ENCODE results near the gene LMX1A.

Gene LMX1A

GRCh38 chr1:165353731-165354671 is 2.5 kb downstream of the LMX1A start:
- TF ChIP-seq GATA3 (IDR thresholded peaks at IDR 0.05; ENCODE audit: low read depth, low read length), result no peak
- no peak for TF ChIP-seq GATA2 (IDR thresholded peaks at IDR 0.05; ENCODE audit: low read depth, low read length)

DNA sequence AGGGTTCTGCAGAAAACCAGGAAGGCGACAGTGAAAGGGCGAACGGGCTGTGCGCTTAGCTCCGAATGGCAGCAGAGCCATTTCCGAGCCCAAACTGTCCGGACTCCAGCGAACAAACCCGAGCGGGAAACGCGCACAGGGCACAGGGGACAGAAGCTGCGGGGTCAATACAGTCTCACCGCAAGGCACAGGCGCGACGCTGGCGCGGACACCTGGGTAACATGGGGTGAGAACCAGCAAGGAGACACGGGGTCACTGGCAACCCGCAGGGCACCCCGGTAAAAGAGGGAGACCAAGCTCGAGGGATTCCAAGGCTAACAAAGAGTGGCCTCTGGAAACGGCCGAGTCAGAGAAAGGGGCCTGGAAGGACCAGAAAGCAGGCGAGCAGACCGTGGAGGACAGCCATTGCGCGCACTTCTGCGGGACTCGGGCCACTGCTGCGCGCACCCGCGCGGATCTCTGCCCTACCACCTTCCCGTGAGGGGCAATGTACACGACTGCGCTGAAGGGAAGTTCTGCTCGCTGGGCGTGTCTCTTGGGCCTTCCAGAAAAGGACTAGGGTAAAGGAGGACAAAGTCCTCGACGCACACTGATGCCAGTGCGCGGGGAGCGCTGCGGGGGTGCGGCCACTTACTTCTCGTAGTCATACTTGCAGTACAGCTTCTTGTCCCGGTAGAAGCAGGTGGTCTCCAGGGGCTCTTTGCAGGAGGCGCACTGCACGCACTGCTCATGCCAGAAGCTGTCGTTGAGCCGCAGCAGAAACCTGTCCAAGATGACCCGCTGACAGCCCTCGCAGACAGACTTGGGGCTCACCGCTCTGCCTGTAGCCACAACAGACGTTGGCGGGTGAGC is 3.8 kb downstream of the LMX1A start:
- no peak for TF ChIP-seq GATA3 (IDR thresholded peaks at IDR 0.05; ENCODE audit: low read depth, low read length)
- no peak for TF ChIP-seq GATA2 (IDR thresholded peaks at IDR 0.05; ENCODE audit: low read depth, low read length)

GRCh38 chr1:165351863-165352441 is 4.6 kb downstream of the LMX1A start:
- no peak for TF ChIP-seq GATA2 (IDR thresholded peaks at IDR 0.05; ENCODE audit: low read depth, low read length)
- TF ChIP-seq GATA3 (IDR thresholded peaks at IDR 0.05; ENCODE audit: low read depth, low read length), result no peak

GRCh38 chr1:165350840-165351239 is 5.7 kb downstream of the LMX1A start:
- no peak for TF ChIP-seq GATA2 (IDR thresholded peaks at IDR 0.05; ENCODE audit: low read depth, low read length)
- TF ChIP-seq GATA3 (IDR thresholded peaks at IDR 0.05; ENCODE audit: low read depth, low read length), result no peak

GRCh38 chr1:165345502-165345901 is 11.0 kb downstream of the LMX1A start:
- TF ChIP-seq GATA3 (IDR thresholded peaks at IDR 0.05; ENCODE audit: low read depth, low read length), result no peak
- no peak for TF ChIP-seq GATA2 (IDR thresholded peaks at IDR 0.05; ENCODE audit: low read depth, low read length)

- TF ChIP-seq GATA2 (IDR thresholded peaks at IDR 0.05; ENCODE audit: low read depth, low read length), result no peak
- TF ChIP-seq GATA3 (IDR thresholded peaks at IDR 0.05; ENCODE audit: low read depth, low read length), result no peak
Observed at GRCh38 chr1:165344736-165345135, 11.8 kb downstream of the LMX1A start.

DNA sequence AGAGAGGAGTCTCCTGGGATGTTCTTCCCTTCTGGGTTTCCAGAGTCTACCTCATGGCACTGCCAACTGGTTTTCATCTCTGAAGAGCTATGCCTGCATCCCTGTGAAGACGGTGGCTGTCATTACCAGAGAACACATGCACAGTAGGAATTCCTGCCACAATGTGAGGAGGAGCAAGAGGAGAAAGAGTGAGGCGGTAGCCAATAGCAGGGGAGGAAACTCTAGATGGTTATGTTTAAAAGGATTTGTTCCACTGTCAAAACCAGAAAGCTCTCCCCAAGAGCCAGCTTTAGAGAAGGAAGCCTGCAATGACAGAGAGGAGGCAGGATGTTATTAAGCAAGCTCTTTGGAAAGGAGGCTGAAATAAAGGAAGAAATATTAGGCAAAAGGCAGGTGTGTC is 12.3 kb downstream of the LMX1A start:
- no peak for TF ChIP-seq GATA2 (IDR thresholded peaks at IDR 0.05; ENCODE audit: low read depth, low read length)
- no peak for TF ChIP-seq GATA3 (IDR thresholded peaks at IDR 0.05; ENCODE audit: low read depth, low read length)

DNA sequence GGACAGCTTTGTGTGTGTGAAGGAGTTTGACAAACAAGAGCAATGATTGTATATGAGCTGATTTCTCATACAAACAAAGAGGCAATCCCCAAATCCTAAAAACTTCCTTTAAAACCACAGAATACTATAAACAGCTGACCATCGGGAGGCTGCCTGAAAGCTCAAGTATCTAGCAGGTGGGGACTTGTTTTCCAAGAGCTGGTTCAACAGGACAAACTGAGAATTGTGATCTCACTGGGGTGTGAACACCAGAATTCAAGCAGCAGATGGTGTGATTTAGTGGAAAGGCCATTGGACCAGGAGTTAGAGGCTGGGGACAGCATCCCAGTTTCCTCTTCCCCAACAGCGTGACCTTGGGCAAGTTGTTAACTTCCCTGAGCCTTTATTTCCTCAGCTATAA is 13.9 kb downstream of the LMX1A start:
- TF ChIP-seq GATA3 (IDR thresholded peaks at IDR 0.05; ENCODE audit: low read depth, low read length) (no peak), GATA2 (IDR thresholded peaks at IDR 0.05; ENCODE audit: low read depth, low read length) (no peak)

DNA sequence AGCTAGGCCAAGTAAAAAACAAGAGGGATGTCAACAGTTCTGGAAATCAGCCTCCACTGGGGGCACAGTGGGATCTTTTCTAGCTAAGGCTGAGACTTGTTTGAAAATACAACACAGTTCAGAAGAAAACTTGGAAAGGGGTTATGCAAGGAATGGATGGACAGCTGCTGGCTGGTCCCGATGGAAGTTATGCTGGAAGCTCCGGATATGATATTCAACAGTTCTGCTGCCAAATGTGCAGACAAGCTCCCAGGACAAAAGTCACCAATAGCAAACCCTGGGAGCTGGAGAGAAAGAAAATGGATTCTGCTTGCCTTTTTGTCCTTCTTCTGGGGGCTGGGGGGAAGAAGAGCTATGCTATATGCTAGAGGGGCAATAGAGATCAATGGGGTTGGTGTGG is 14.3 kb downstream of the LMX1A start:
- TF ChIP-seq GATA2 (IDR thresholded peaks at IDR 0.05; ENCODE audit: low read depth, low read length), result no peak
- no peak for TF ChIP-seq GATA3 (IDR thresholded peaks at IDR 0.05; ENCODE audit: low read depth, low read length)

GRCh38 chr1:165339164-165339563 is 17.4 kb downstream of the LMX1A start:
- no peak for TF ChIP-seq GATA2 (IDR thresholded peaks at IDR 0.05; ENCODE audit: low read depth, low read length)
- TF ChIP-seq GATA3 (IDR thresholded peaks at IDR 0.05; ENCODE audit: low read depth, low read length), result no peak

GRCh38 chr1:165330483-165330882 is 26.0 kb downstream of the LMX1A start:
- TF ChIP-seq GATA2 (IDR thresholded peaks at IDR 0.05; ENCODE audit: low read depth, low read length), result no peak
- no peak for TF ChIP-seq GATA3 (IDR thresholded peaks at IDR 0.05; ENCODE audit: low read depth, low read length)

GRCh38 chr1:165329104-165329503 is 27.4 kb downstream of the LMX1A start:
- TF ChIP-seq GATA3 (IDR thresholded peaks at IDR 0.05; ENCODE audit: low read depth, low read length) (no peak), GATA2 (IDR thresholded peaks at IDR 0.05; ENCODE audit: low read depth, low read length) (no peak)

DNA sequence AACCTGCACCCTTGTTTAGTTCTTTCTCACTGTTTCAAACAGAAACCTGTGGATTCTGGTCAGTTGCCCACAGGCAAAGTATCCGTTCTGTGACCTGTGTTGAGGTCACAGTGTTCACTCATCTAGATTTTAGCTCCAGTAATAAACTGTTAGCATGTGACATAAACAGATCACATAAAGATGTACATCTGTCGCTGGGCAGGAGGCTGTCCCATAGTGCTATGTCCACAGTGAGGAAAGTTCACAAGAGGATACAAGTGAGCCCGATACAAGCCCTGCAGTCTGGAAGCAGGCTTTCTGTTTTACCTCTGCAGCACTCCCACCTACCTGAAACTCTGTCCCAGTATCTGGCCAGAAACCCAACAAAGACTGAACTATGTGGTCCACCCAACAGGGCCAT is 28.4 kb downstream of the LMX1A start:
- no peak for TF ChIP-seq GATA3 (IDR thresholded peaks at IDR 0.05; ENCODE audit: low read depth, low read length)
- no peak for TF ChIP-seq GATA2 (IDR thresholded peaks at IDR 0.05; ENCODE audit: low read depth, low read length)

DNA sequence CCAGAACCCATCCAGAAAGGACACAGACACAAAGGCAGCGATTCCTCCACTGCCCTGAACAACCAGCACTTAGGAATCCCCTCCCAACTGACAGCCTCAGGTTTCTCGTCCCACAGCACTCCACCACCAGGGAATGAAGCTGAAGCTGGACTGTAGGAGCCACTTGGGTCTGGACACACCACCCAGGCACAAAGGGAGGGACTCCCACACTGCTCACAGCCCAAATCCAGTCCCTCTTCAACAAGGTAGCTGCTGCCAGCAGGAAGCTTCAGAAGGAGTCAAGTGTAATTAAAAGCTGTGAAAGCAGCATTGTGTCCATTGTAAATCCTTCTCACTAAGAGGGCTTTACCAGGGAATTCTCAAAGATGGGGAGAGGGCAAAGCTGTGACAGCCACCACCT is 29.0 kb downstream of the LMX1A start:
- TF ChIP-seq GATA3 (IDR thresholded peaks at IDR 0.05; ENCODE audit: low read depth, low read length) (no peak), GATA2 (IDR thresholded peaks at IDR 0.05; ENCODE audit: low read depth, low read length) (no peak)
